ENCODE measurements around the gene MAMLD1.

Gene MAMLD1

DNA sequence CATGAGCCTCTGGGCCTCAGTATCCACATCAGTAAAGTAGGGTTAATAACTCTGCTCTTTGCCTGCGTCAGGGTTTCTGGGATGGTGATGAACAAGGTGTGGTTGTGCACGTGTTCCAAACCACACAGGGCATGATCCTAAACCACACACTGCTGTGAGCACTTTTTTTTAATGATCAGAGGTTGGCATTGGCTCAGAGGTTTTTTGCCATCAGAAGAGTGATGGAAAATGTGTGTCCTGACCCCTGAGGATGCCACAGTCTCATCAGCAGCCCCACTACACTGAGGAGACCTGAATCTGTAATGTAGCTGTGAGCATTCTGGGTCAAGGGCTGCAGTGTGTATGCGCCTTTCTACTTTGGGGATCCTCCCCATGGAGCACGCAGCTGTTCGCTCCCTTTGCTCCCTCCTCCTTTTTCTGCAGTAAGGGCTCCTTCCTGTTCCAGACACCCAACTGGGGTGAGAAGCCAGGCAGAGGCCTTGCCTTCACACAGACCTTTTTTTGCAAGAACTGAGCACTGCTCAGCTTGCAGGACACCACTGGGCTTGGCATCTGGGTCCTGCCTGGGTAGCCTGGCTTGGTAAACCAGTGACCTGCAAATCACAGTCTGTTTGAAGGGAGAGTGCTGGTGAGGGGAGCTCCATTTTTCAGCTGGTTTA lies 87.5 kb downstream of the MAMLD1 start:
- no peaks in the 10 kb centered on the region for H3K9me2 ChIP-seq (replicated peaks; ENCODE audit: control insufficient read depth, low read length)
- H3K4me2 ChIP-seq (ENCODE audit: low read length) = no peak overlapping the region
- no peaks in the 10 kb centered on the region for H3K9me3 ChIP-seq (ENCODE audit: control insufficient read depth, insufficient read depth, low read length)
- H3K36me3 ChIP-seq (ENCODE audit: control insufficient read depth, low read length) = no peaks in the 10 kb centered on the region
- no peaks in the 10 kb centered on the region for H3K79me2 ChIP-seq (ENCODE audit: control insufficient read depth, low read length)
- H3K4me3 ChIP-seq (ENCODE audit: low read length) = no peak overlapping the region
- no peaks in the 10 kb centered on the region for H4K20me1 ChIP-seq (ENCODE audit: control insufficient read depth, insufficient read depth, low read depth, low read length)
- TF ChIP-seq, protein P1, sequence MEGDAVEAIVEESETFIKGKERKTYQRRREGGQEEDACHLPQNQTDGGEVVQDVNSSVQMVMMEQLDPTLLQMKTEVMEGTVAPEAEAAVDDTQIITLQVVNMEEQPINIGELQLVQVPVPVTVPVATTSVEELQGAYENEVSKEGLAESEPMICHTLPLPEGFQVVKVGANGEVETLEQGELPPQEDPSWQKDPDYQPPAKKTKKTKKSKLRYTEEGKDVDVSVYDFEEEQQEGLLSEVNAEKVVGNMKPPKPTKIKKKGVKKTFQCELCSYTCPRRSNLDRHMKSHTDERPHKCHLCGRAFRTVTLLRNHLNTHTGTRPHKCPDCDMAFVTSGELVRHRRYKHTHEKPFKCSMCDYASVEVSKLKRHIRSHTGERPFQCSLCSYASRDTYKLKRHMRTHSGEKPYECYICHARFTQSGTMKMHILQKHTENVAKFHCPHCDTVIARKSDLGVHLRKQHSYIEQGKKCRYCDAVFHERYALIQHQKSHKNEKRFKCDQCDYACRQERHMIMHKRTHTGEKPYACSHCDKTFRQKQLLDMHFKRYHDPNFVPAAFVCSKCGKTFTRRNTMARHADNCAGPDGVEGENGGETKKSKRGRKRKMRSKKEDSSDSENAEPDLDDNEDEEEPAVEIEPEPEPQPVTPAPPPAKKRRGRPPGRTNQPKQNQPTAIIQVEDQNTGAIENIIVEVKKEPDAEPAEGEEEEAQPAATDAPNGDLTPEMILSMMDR (IDR thresholded peaks at IDR 0.05; ENCODE audit: low read depth, low read length, poor library complexity, severe bottlenecking) = no peak
- no peak for TF ChIP-seq EZH2phosphoT487 (IDR thresholded peaks at IDR 0.05; ENCODE audit: borderline replicate concordance, low read length)
- no peaks in the 10 kb centered on the region for H3K4me1 ChIP-seq (ENCODE audit: control insufficient read depth, low read length)
- H3F3A ChIP-seq (ENCODE audit: control insufficient read depth, insufficient read depth) = no peaks in the 10 kb centered on the region
- H3K27ac ChIP-seq (ENCODE audit: low read depth, low read length) = no peak overlapping the region
- H3K27me3 ChIP-seq (ENCODE audit: control insufficient read depth, low read length) = no peaks in the 10 kb centered on the region

DNA sequence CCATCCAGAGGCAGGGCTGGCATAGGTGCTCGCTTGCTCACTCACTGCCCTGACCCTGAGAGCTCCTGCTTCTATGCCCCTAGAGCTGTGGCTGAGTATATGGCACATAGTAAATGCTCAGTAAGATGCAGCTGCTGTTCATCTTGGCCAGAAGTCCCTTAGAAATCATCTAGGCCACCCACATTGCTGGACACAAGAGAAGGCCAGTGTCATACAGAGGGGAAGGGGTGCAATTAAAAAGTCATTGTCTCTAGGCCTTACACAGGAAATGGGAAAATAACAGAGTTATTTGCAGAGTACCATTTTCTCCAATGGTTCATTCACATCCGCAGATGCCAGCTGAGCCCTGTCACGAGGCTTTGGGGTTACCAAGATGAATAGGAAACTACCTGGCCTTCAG lies 88.8 kb downstream of the MAMLD1 start:
- H3K27ac ChIP-seq (ENCODE audit: low read depth, low read length) = no peak overlapping the region
- H3K36me3 ChIP-seq (ENCODE audit: control insufficient read depth, low read length) = no peaks in the 10 kb centered on the region
- H3K4me3 ChIP-seq (ENCODE audit: low read length) = no peak overlapping the region
- no peaks in the 10 kb centered on the region for H3F3A ChIP-seq (ENCODE audit: control insufficient read depth, insufficient read depth)
- H3K4me2 ChIP-seq (ENCODE audit: low read length) = no peak overlapping the region
- no peaks in the 10 kb centered on the region for H3K9me2 ChIP-seq (replicated peaks; ENCODE audit: control insufficient read depth, low read length)
- H4K20me1 ChIP-seq (ENCODE audit: control insufficient read depth, insufficient read depth, low read depth, low read length) = no peaks in the 10 kb centered on the region
- H3K27me3 ChIP-seq (ENCODE audit: control insufficient read depth, low read length) = no peaks in the 10 kb centered on the region
- H3K79me2 ChIP-seq (ENCODE audit: control insufficient read depth, low read length) = no peaks in the 10 kb centered on the region
- H3K9me3 ChIP-seq (ENCODE audit: control insufficient read depth, insufficient read depth, low read length) = no peaks in the 10 kb centered on the region
- no peaks in the 10 kb centered on the region for H3K4me1 ChIP-seq (ENCODE audit: control insufficient read depth, low read length)
- no peak for TF ChIP-seq EZH2phosphoT487 (IDR thresholded peaks at IDR 0.05; ENCODE audit: borderline replicate concordance, low read length)

DNA sequence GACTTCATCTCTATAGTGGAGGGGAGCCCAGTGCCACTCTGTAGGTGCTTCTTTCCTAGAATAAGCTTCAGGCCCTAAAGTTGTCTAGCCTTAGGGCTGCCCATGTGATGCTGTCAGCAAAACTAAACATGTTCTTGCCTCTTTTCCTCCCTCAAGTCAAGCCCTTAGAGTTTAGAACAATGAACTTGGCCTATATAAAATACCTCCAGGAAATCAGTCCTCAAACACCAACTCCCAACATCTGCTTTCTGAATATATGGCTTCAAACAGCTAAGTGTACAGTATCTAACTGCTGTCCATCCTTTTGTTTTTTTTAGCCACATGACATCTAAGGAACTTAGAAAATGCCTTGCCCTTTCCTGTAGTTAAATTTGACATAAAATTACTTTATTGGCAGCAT lies 91.0 kb downstream of the MAMLD1 start:
- no peaks in the 10 kb centered on the region for H3K36me3 ChIP-seq (ENCODE audit: control insufficient read depth, low read length)
- H3K9me2 ChIP-seq (replicated peaks; ENCODE audit: control insufficient read depth, low read length) = no peaks in the 10 kb centered on the region
- TF ChIP-seq, protein P1 (IDR thresholded peaks at IDR 0.05; ENCODE audit: low read depth, low read length, poor library complexity, severe bottlenecking) = no peak
- TF ChIP-seq EZH2phosphoT487 (IDR thresholded peaks at IDR 0.05; ENCODE audit: borderline replicate concordance, low read length) = no peak
- H3K4me1 ChIP-seq (ENCODE audit: control insufficient read depth, low read length) = no peaks in the 10 kb centered on the region
- no peak overlapping the region for H3K4me3 ChIP-seq (ENCODE audit: low read length)
- H3K27me3 ChIP-seq (ENCODE audit: control insufficient read depth, low read length) = no peaks in the 10 kb centered on the region
- no peaks in the 10 kb centered on the region for H3K79me2 ChIP-seq (ENCODE audit: control insufficient read depth, low read length)
- H3K27ac ChIP-seq (ENCODE audit: low read depth, low read length) = no peak overlapping the region
- no peaks in the 10 kb centered on the region for H3F3A ChIP-seq (ENCODE audit: control insufficient read depth, insufficient read depth)
- H4K20me1 ChIP-seq (ENCODE audit: control insufficient read depth, insufficient read depth, low read depth, low read length) = no peaks in the 10 kb centered on the region
- no peak overlapping the region for H3K4me2 ChIP-seq (ENCODE audit: low read length)
- no peaks in the 10 kb centered on the region for H3K9me3 ChIP-seq (ENCODE audit: control insufficient read depth, insufficient read depth, low read length)

DNA sequence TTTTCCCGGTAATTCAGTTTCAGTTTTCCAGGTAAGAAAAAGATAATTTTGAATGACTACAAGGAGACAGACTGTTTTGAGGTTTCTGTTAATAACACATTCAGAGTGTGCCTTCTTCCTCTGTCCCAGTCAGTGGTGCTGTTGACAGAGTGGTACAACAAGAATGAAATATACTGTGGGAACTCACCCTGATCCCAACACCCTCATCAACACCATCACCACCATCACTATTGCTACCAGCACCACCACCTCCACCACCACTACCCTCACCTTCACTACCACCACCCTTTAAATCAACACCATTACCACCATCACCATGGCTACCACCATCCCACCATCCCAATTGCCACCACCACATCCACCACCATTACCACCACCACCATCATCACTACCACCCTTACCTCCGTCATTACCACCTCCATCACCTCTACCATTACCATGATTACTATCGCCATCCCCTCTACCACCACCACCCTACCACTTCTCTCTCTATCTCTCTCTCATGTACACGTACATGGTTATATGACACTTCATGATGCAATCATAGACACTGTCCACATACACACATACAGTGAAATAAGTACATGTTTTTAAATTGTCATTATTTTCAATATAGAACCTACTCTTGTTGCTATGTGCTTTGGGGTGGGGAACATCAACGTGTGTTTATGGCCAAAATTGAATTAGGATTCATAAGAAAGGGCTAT lies 91.5 kb downstream of the MAMLD1 start:
- Histone ChIP-seq H3K36me3 (ENCODE audit: control insufficient read depth, low read length) (no peaks in the 10 kb centered on the region), H4K20me1 (ENCODE audit: control insufficient read depth, insufficient read depth, low read depth, low read length) (no peaks in the 10 kb centered on the region), H3K79me2 (ENCODE audit: control insufficient read depth, low read length) (no peaks in the 10 kb centered on the region), H3K4me1 (ENCODE audit: control insufficient read depth, low read length) (no peaks in the 10 kb centered on the region), H3K9me2 (replicated peaks; ENCODE audit: control insufficient read depth, low read length) (no peaks in the 10 kb centered on the region), H3K9me3 (ENCODE audit: control insufficient read depth, insufficient read depth, low read length) (no peaks in the 10 kb centered on the region), H3K4me3 (ENCODE audit: low read length) (no peak overlapping the region), H3K27ac (ENCODE audit: low read depth, low read length) (no peak overlapping the region), H3F3A (ENCODE audit: control insufficient read depth, insufficient read depth) (no peaks in the 10 kb centered on the region), H3K4me2 (ENCODE audit: low read length) (no peak overlapping the region), H3K27me3 (ENCODE audit: control insufficient read depth, low read length) (no peaks in the 10 kb centered on the region)
- TF ChIP-seq, protein P1 (IDR thresholded peaks at IDR 0.05; ENCODE audit: low read depth, low read length, poor library complexity, severe bottlenecking) = no peak
- TF ChIP-seq EZH2phosphoT487 (IDR thresholded peaks at IDR 0.05; ENCODE audit: borderline replicate concordance, low read length) = no peak
